ENCODE data around the gene CACNA1I. TPM values are rescaled to one million over a fixed set of nuclear protein-coding genes. Genes with fewer than 3 reads are reported as not detected.

Gene CACNA1I
- total RNA-seq, 1 experiment from 2014 or later: 0.15 TPM

- DNase-seq (ENCODE audit: low read depth, low spot score) (no peak), ATAC-seq (no peak)
- CTCF ChIA-PET: no interaction called here
- Histone ChIP-seq H3K9me2 (ENCODE audit: insufficient read depth) (no peaks in the 10 kb centered on the region), H3K9ac (ENCODE audit: low read length) (no peak overlapping the region), H3K27me3 (ENCODE audit: insufficient read depth, low read length) (no peaks in the 10 kb centered on the region), H3K4me1 (ENCODE audit: control insufficient read depth in 1 of 2, insufficient read depth in 2 of 2, low read length in 2 of 2) (peaks cover under 1 to 5% of the 10 kb centered on the region in 2 experiments), H3K9me3 (ENCODE audit: control insufficient read depth in 1 of 2, insufficient read depth in 1 of 2, low read depth in 1 of 2, low read length in 2 of 2) (no peaks in the 10 kb centered on the region), H3K27ac (ENCODE audit: low read depth, low read length) (no peak overlapping the region), H4K20me1 (ENCODE audit: insufficient read depth) (no peaks in the 10 kb centered on the region), H3K79me2 (ENCODE audit: insufficient read depth, low read length) (no peaks in the 10 kb centered on the region), H3K36me3 (ENCODE audit: control insufficient read depth in 1 of 2, insufficient read depth in 2 of 2, low read length in 2 of 2) (no peaks in the 10 kb centered on the region), H3K4me3 (replicated peaks in 1 of 2; ENCODE audit: low read depth in 1 of 2, low read length in 2 of 2) (no peak overlapping the region), H2AFZ (ENCODE audit: low read depth, low read length, poor library complexity, severe bottlenecking) (no peak overlapping the region), H3K4me2 (ENCODE audit: low read length) (no peak overlapping the region)
- TF ChIP-seq, protein P1, sequence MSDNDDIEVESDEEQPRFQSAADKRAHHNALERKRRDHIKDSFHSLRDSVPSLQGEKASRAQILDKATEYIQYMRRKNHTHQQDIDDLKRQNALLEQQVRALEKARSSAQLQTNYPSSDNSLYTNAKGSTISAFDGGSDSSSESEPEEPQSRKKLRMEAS (IDR thresholded peaks at IDR 0.05): no peak
- TF ChIP-seq YY1 (IDR thresholded peaks at IDR 0.05; ENCODE audit: extremely low read depth, insufficient replicate concordance, low read depth, low read length) (no peak), JUND (IDR thresholded peaks at IDR 0.05) (no peak), ZNF274 (IDR thresholded peaks at IDR 0.05; ENCODE audit: low read depth, low read length) (no peak), FOSL1 (IDR thresholded peaks at IDR 0.05; ENCODE audit: low read depth) (no peak), ELF1 (IDR thresholded peaks at IDR 0.05; ENCODE audit: borderline replicate concordance, low read depth) (no peak), EGR1 (IDR thresholded peaks at IDR 0.05; ENCODE audit: low read depth) (no peak), SIN3A (IDR thresholded peaks at IDR 0.05; ENCODE audit: low read depth) (no peak), SRF (IDR thresholded peaks at IDR 0.05; ENCODE audit: low read depth) (no peak), ZFX (IDR thresholded peaks at IDR 0.05) (no peak), CEBPB (IDR thresholded peaks at IDR 0.05; ENCODE audit: low read depth) (no peak), POLR2AphosphoS5 (IDR thresholded peaks at IDR 0.05; ENCODE audit: low read depth, low read length) (no peak), RAD21 (IDR thresholded peaks at IDR 0.05; ENCODE audit: low read depth) (no peak), EZH2 (IDR thresholded peaks at IDR 0.05) (no peak), ZBTB33 (IDR thresholded peaks at IDR 0.05; ENCODE audit: extremely low read depth, insufficient replicate concordance, low read length) (no peak)
- TF ChIP-seq, protein P2, sequence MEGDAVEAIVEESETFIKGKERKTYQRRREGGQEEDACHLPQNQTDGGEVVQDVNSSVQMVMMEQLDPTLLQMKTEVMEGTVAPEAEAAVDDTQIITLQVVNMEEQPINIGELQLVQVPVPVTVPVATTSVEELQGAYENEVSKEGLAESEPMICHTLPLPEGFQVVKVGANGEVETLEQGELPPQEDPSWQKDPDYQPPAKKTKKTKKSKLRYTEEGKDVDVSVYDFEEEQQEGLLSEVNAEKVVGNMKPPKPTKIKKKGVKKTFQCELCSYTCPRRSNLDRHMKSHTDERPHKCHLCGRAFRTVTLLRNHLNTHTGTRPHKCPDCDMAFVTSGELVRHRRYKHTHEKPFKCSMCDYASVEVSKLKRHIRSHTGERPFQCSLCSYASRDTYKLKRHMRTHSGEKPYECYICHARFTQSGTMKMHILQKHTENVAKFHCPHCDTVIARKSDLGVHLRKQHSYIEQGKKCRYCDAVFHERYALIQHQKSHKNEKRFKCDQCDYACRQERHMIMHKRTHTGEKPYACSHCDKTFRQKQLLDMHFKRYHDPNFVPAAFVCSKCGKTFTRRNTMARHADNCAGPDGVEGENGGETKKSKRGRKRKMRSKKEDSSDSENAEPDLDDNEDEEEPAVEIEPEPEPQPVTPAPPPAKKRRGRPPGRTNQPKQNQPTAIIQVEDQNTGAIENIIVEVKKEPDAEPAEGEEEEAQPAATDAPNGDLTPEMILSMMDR (IDR thresholded peaks at IDR 0.05 in 2 of 3, conservative IDR thresholded peaks at IDR 0.05 in 1 of 3; ENCODE audit: borderline replicate concordance in 1 of 3, insufficient read depth in 1 of 3, low read depth in 2 of 3, low read length in 2 of 3): no peak
- POLR2A ChIA-PET: no interaction called here
- no TSS peak for BruUV-seq (replicated peaks)
- intact Hi-C loops (cut with micrococcal nuclease): no loop called here
- RAD21 ChIA-PET (ENCODE audit: low non-redundant PET in 1 of 2, low total read pairs in 2 of 2, uncharacterized antibody in 2 of 2, unreplicated experiment in 2 of 2): no interaction called here
Observed at GRCh38 chr22:39679652-39680051, 109.1 kb downstream of the CACNA1I start.
